ENCODE results near the gene BRMS1. TPM values are rescaled to one million over a fixed set of nuclear protein-coding genes. Genes with fewer than 3 reads are reported as not detected.
A peak's percentile ranks its signal among the peaks of the same experiment; 100 is the strongest.

BRMS1 gene
- total and polyA plus RNA-seq, 2 experiments from 2014 or later = 59.1 to 61.7 TPM

- TF ChIP-seq, protein P1, sequence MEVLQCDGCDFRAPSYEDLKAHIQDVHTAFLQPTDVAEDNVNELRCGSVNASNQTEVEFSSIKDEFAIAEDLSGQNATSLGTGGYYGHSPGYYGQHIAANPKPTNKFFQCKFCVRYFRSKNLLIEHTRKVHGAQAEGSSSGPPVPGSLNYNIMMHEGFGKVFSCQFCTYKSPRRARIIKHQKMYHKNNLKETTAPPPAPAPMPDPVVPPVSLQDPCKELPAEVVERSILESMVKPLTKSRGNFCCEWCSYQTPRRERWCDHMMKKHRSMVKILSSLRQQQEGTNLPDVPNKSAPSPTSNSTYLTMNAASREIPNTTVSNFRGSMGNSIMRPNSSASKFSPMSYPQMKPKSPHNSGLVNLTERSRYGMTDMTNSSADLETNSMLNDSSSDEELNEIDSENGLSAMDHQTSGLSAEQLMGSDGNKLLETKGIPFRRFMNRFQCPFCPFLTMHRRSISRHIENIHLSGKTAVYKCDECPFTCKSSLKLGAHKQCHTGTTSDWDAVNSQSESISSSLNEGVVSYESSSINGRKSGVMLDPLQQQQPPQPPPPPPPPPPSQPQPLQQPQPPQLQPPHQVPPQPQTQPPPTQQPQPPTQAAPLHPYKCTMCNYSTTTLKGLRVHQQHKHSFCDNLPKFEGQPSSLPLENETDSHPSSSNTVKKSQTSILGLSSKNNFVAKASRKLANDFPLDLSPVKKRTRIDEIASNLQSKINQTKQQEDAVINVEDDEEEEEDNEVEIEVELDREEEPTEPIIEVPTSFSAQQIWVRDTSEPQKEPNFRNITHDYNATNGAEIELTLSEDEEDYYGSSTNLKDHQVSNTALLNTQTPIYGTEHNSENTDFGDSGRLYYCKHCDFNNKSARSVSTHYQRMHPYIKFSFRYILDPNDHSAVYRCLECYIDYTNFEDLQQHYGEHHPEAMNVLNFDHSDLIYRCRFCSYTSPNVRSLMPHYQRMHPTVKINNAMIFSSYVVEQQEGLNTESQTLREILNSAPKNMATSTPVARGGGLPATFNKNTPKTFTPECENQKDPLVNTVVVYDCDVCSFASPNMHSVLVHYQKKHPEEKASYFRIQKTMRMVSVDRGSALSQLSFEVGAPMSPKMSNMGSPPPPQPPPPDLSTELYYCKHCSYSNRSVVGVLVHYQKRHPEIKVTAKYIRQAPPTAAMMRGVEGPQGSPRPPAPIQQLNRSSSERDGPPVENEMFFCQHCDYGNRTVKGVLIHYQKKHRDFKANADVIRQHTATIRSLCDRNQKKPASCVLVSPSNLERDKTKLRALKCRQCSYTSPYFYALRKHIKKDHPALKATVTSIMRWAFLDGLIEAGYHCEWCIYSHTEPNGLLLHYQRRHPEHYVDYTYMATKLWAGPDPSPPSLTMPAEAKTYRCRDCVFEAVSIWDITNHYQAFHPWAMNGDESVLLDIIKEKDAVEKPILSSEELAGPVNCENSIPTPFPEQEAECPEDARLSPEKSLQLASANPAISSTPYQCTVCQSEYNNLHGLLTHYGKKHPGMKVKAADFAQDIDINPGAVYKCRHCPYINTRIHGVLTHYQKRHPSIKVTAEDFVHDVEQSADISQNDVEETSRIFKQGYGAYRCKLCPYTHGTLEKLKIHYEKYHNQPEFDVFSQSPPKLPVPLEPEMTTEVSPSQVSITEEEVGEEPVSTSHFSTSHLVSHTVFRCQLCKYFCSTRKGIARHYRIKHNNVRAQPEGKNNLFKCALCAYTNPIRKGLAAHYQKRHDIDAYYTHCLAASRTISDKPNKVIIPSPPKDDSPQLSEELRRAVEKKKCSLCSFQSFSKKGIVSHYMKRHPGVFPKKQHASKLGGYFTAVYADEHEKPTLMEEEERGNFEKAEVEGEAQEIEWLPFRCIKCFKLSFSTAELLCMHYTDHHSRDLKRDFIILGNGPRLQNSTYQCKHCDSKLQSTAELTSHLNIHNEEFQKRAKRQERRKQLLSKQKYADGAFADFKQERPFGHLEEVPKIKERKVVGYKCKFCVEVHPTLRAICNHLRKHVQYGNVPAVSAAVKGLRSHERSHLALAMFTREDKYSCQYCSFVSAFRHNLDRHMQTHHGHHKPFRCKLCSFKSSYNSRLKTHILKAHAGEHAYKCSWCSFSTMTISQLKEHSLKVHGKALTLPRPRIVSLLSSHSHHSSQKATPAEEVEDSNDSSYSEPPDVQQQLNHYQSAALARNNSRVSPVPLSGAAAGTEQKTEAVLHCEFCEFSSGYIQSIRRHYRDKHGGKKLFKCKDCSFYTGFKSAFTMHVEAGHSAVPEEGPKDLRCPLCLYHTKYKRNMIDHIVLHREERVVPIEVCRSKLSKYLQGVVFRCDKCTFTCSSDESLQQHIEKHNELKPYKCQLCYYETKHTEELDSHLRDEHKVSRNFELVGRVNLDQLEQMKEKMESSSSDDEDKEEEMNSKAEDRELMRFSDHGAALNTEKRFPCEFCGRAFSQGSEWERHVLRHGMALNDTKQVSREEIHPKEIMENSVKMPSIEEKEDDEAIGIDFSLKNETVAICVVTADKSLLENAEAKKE (CRISPR knock-in tag; IDR thresholded peaks at IDR 0.05) = no peak
- no peak for TF ChIP-seq CREB1 (CRISPR knock-in tag; IDR thresholded peaks at IDR 0.05; ENCODE audit: low read depth)
- TF ChIP-seq EZH2phosphoT487 (IDR thresholded peaks at IDR 0.05; ENCODE audit: unreplicated experiment) = no peak
- TF ChIP-seq STAT1 (IDR thresholded peaks at IDR 0.05; ENCODE audit: unreplicated experiment) = no peak
Measured at GRCh38 chr11:66346476-66347424, 1.8 kb upstream of the BRMS1 start (continued).

- H3K4me3 Mint-ChIP-seq = peak overlapping the region; percentile 96
- Histone ChIP-seq H3K27ac (ENCODE audit: low read depth) (no peak overlapping the region), H3K4me2 (peak overlapping the region; percentile 98), H2AFZ (no peak overlapping the region), H3K79me2 (replicated peaks; ENCODE audit: insufficient read depth) (peaks cover 14% of the 10 kb centered on the region), H3K9me2 (ENCODE audit: insufficient read depth) (no peaks in the 10 kb centered on the region), H3K36me3 (ENCODE audit: insufficient read depth) (no peaks in the 10 kb centered on the region; the same call in 1 of the 2 replicates), H3F3A (replicated peaks; ENCODE audit: low read depth) (peaks cover 26% of the 10 kb centered on the region), H3K27me3 (ENCODE audit: insufficient read depth) (peaks cover 8% of the 10 kb centered on the region; the same call in 1 of the 2 replicates), H4K20me1 (replicated peaks; ENCODE audit: insufficient read depth) (0 out of 2 replicates have a peak, but pooled peaks cover 3% of the 10 kb centered on the region), H3K4me1 (ENCODE audit: insufficient read depth) (peaks cover 15% of the 10 kb centered on the region), H3K4me3 (peak overlapping the region; percentile 99)
- peaks cover 30% of the 10 kb centered on the region for H3K27me3 Mint-ChIP-seq (ENCODE audit: insufficient read depth, low read depth, poor library complexity)
- H3K36me3 Mint-ChIP-seq (ENCODE audit: low read depth) = peaks cover 24% of the 10 kb centered on the region
- peaks cover 5% of the 10 kb centered on the region; the same call in 2 of the 3 replicates for H3K9me3 Mint-ChIP-seq
- DNase-seq (ENCODE audit: low spot score) = no peak
- TF ChIP-seq NANOG (IDR thresholded peaks at IDR 0.05; ENCODE audit: borderline replicate concordance) (no peak), STAT1 (IDR thresholded peaks at IDR 0.05; ENCODE audit: unreplicated experiment) (no peak), EZH2phosphoT487 (IDR thresholded peaks at IDR 0.05; ENCODE audit: unreplicated experiment) (no peak), ZNF331 (CRISPR knock-in tag; IDR thresholded peaks at IDR 0.05; ENCODE audit: low read depth) (no peak), POLR2AphosphoS5 (IDR thresholded peaks at IDR 0.05; ENCODE audit: low read depth) (no peak)
- TF ChIP-seq, protein P1 (CRISPR knock-in tag; IDR thresholded peaks at IDR 0.05) = no peak
- H3K27ac Mint-ChIP-seq = peak overlapping the region; percentile 72
- peaks cover 30% of the 10 kb centered on the region for H3K4me1 Mint-ChIP-seq
- ATAC-seq = peak; percentile 2; the same call in 2 of the 3 replicates
Measured at GRCh38 chr11:66345316-66345649, 379 bp upstream of the BRMS1 start.

Measured in GM23338 (cell line).